Calu3 (cell line): ENCODE measurements around the gene ZNF492. TPM values are rescaled to one million over a fixed set of nuclear protein-coding genes. Genes with fewer than 3 reads are reported as not detected.

Experiments used
- BruUV-seq: library from RNA; stranded (reverse); fragments of 400-500 nt; replicated peaks from 2 replicates; lab custom pipeline; 2021; lab: Mats Ljungman, UMichigan
- CTCF ChIA-PET: fragments of 300-600 bp; sonication (Branson Sonifier 250); formaldehyde crosslinking; loops from one replicate; lab custom pipeline; 2022; ENCODE audit warnings: antibody characterized with exemption; lab: Charles Lee
- DNase-seq: peaks from one replicate; pipeline ENCODE4 v3.0.0; 2022
- H3K27ac Mint-ChIP-seq: one replicate; pipeline ENCODE4 v1.8.0; 2022; ENCODE audit warnings: mixed read lengths; ENCODE audit not compliant: unreplicated experiment
- H3K27me3 Mint-ChIP-seq: one replicate; pipeline ENCODE4 v1.8.0; 2022; ENCODE audit warnings: mixed read lengths; ENCODE audit not compliant: unreplicated experiment
- H3K36me3 Mint-ChIP-seq: one replicate; pipeline ENCODE4 v1.8.0; 2022; ENCODE audit warnings: mild to moderate bottlenecking, moderate library complexity, mixed read lengths; ENCODE audit not compliant: insufficient read depth, unreplicated experiment
- H3K4me1 Mint-ChIP-seq: one replicate; pipeline ENCODE4 v1.8.0; 2022; ENCODE audit warnings: mild to moderate bottlenecking, low read depth, mixed read lengths; ENCODE audit not compliant: unreplicated experiment
- H3K4me3 Mint-ChIP-seq: one replicate; pipeline ENCODE4 v1.8.0; 2022; ENCODE audit warnings: mild to moderate bottlenecking, low read depth, moderate library complexity, mixed read lengths; ENCODE audit not compliant: unreplicated experiment
- H3K9me3 Mint-ChIP-seq: one replicate; pipeline ENCODE4 v1.8.0; 2022; ENCODE audit warnings: low read depth, mixed read lengths; ENCODE audit not compliant: unreplicated experiment
- CTCF ChIP-seq: fragments of 200-600 bp; IDR thresholded peaks from one replicate; pipeline ENCODE4 v1.8.0; 2022; ENCODE audit warnings: antibody characterized with exemption; ENCODE audit not compliant: unreplicated experiment
- intact Hi-C: fragments of 100-400 bp; cut with micrococcal nuclease; formaldehyde crosslinking; loops from one replicate; pipeline ENCODE4 v1.10.0; 2022; ENCODE audit not compliant: unreplicated experiment
- total RNA-seq: library from RNA; stranded (reverse); gene quantifications from 2 replicates; pipeline ENCODE4 v1.2.3, GENCODE V29; 2022

The ZNF492 gene
- total RNA-seq, 1 experiment from 2014 or later = not detected

GRCh38 chr19:22604571-22605274, 29.4 kb upstream of the ZNF492 start:
- H3K9me3 Mint-ChIP-seq = peaks cover 12% of the 10 kb centered on the region
- intact Hi-C loops = no loop called here
- no peak for DNase-seq
- TF ChIP-seq CTCF = no peak
- no peak overlapping the region for H3K27ac Mint-ChIP-seq
- H3K4me1 Mint-ChIP-seq = no peaks in the 10 kb centered on the region
- H3K27me3 Mint-ChIP-seq = no peaks in the 10 kb centered on the region
- BruUV-seq = no TSS peak
- no peak overlapping the region for H3K4me3 Mint-ChIP-seq
- CTCF ChIA-PET = no interaction called here
- H3K36me3 Mint-ChIP-seq = no peaks in the 10 kb centered on the region

GRCh38 chr19:22605275-22606211, 28.6 kb upstream of the ZNF492 start:
- CTCF ChIA-PET = no interaction called here
- no peak for DNase-seq
- BruUV-seq = no TSS peak
- H3K4me3 Mint-ChIP-seq = no peak overlapping the region
- no peak overlapping the region for H3K27ac Mint-ChIP-seq
- no peak for TF ChIP-seq CTCF
- no peaks in the 10 kb centered on the region for H3K4me1 Mint-ChIP-seq
- intact Hi-C loops = no loop called here
- H3K9me3 Mint-ChIP-seq = peaks cover 12% of the 10 kb centered on the region
- no peaks in the 10 kb centered on the region for H3K36me3 Mint-ChIP-seq
- no peaks in the 10 kb centered on the region for H3K27me3 Mint-ChIP-seq

GRCh38 chr19:22606212-22606553, 27.9 kb upstream of the ZNF492 start:
- H3K27ac Mint-ChIP-seq = no peak overlapping the region
- peaks cover 12% of the 10 kb centered on the region for H3K9me3 Mint-ChIP-seq
- CTCF ChIA-PET = no interaction called here
- no TSS peak for BruUV-seq
- DNase-seq = no peak
- H3K36me3 Mint-ChIP-seq = no peaks in the 10 kb centered on the region
- H3K4me3 Mint-ChIP-seq = no peak overlapping the region
- no peaks in the 10 kb centered on the region for H3K4me1 Mint-ChIP-seq
- TF ChIP-seq CTCF = no peak
- intact Hi-C loops = no loop called here
- no peaks in the 10 kb centered on the region for H3K27me3 Mint-ChIP-seq

- no peak for TF ChIP-seq CTCF
- no TSS peak for BruUV-seq
- CTCF ChIA-PET = no interaction called here
- Mint-ChIP-seq H3K27me3 (no peaks in the 10 kb centered on the region), H3K4me1 (no peaks in the 10 kb centered on the region), H3K9me3 (peaks cover 12% of the 10 kb centered on the region), H3K27ac (no peak overlapping the region), H3K4me3 (no peak overlapping the region), H3K36me3 (no peaks in the 10 kb centered on the region)
- intact Hi-C loops = no loop called here
- DNase-seq = no peak
These were observed 27.0 kb upstream of the ZNF492 start for GRCh38 chr19:22606954-22607652.
